ENCODE results near the gene VEGFC.

DNA sequence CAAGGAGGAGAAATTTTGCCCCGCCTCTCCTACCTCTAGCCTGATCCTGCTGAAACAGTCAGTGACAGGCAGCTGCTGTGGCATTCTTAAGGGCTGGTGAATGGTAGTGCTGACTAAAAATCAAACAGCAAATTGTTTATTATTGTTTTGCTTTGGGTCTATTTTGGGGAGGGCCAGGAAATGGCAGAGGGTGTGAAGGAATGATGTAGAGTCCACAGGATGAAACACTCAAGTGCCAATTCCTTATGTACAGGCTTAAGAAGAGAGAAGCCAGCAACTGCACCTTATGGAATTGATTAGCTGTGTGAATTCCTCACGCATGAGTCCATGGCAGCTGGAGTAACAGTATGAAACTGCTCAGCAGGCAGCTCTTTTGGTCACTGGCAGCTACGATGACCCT is 39.7 kb downstream of the VEGFC start:
- TF ChIP-seq, protein P1, sequence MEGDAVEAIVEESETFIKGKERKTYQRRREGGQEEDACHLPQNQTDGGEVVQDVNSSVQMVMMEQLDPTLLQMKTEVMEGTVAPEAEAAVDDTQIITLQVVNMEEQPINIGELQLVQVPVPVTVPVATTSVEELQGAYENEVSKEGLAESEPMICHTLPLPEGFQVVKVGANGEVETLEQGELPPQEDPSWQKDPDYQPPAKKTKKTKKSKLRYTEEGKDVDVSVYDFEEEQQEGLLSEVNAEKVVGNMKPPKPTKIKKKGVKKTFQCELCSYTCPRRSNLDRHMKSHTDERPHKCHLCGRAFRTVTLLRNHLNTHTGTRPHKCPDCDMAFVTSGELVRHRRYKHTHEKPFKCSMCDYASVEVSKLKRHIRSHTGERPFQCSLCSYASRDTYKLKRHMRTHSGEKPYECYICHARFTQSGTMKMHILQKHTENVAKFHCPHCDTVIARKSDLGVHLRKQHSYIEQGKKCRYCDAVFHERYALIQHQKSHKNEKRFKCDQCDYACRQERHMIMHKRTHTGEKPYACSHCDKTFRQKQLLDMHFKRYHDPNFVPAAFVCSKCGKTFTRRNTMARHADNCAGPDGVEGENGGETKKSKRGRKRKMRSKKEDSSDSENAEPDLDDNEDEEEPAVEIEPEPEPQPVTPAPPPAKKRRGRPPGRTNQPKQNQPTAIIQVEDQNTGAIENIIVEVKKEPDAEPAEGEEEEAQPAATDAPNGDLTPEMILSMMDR (IDR thresholded peaks at IDR 0.05) = no peak
- no peak for TF ChIP-seq POLR2A (IDR thresholded peaks at IDR 0.05)
